Pancreas (tissue), 10 donors: ENCODE data around the gene SUSD3. TPM values are rescaled to one million over a fixed set of nuclear protein-coding genes. Genes with fewer than 3 reads are reported as not detected.
"Not testable (repeated sequence)": the region's sequence is repeated elsewhere in the genome, so short reads cannot be mapped to it uniquely, and the experiment has no call there.

Experiments
- ATAC-seq, 4 donors: fragments of 200-7000 bp; cut with Tn5 transposase; one replicate each; pipeline versions ENCODE4 v1.8.0 to v1.9.1; 2020; ENCODE audit warnings: mild to moderate bottlenecking in 4 of 4, moderate library complexity in 4 of 4
- DNase-seq, 6 donors: peaks; one replicate each; pipeline ENCODE4 v3.0.0-alpha.2; 2020
- FAIRE-seq: peaks from 2 replicates; lab custom pipeline; 2012; peaks lifted over from hg19 to GRCh38; lab: Jason Lieb, UNC
- H3K27ac ChIP-seq, 4 donors: fragments of 200-600 bp; sonication (generic); 1 replicate in 3 of 4; 2 replicates in 1 of 4; pipeline versions ENCODE4 v1.5.0 to v1.8.0; 2020
- H3K27me3 ChIP-seq, 4 donors: fragments of 200-600 bp; one replicate each; pipeline ENCODE4 v1.8.0; 2021
- H3K36me3 ChIP-seq, 3 donors: fragments of 200-600 bp; sonication (generic) in 1 of 3; one replicate each; pipeline versions ENCODE4 v1.5.0 to v1.8.0; 2020 to 2021
- H3K4me1 ChIP-seq, 3 donors: fragments of 200-600 bp; one replicate each; pipeline ENCODE4 v1.8.0; 2021
- H3K4me3 ChIP-seq, 4 donors: fragments of 200-600 bp; sonication (generic) in 2 of 4; one replicate each; pipeline versions ENCODE4 v1.5.0 to v1.8.0; 2020 to 2021
- H3K9me3 ChIP-seq, 4 donors: fragments of 200-600 bp; one replicate each; pipeline ENCODE4 v1.8.0; 2021
- WGBS, 2 donors: extraction: QIAGEN DNeasy Blood & Tissue Kit; methylation state at CpG; one replicate each; pipeline ENCODE4 v1.1.7; 2013; 5-methylcytosine and 5-hydroxymethylcytosine counted together
- intact Hi-C, 3 donors: fragments of 100-400 bp; cut with DNase I; formaldehyde crosslinking; loops; one replicate each; pipeline versions ENCODE4 v1.11.1 to v1.14.2; 2022
- polyA plus RNA-seq, 2 donors: library from polyadenylated mRNA; stranded (reverse); fragments of 200-250 nt; gene quantifications; one replicate each; pipeline ENCODE4 v1.2.3, GENCODE V29; 2013
- total RNA-seq, 6 donors: library from RNA; stranded (reverse); fragmentation: NEBNext Ultra II Directional in 4 of 6; extraction: Animal tissue kit (Norgen Biotek cat#: 25700) in 4 of 6; gene quantifications; one replicate each; pipeline versions ENCODE4 v1.2.1 to v1.2.4, GENCODE V29; 2021 to 2023
- TF ChIP-seq, protein P1 (sequence below), 4 donors: fragments of 200-600 bp; sonication (generic) in 3 of 4; IDR thresholded peaks; one replicate each; pipeline versions ENCODE4 v1.5.0 to v1.8.0; 2021; ENCODE audit warnings: antibody characterized with exemption in 4 of 4
- donor health status: healthy with polysubstance abuse.
- donor health status: DM: no; HTN: no; CAD: no; lungs with moderate emphysema.
- donor health status: DM: no; HTN: no; CAD: no.
- donor health status: control.
- donor health status: control.
- donor health status: Bipolar disorder and iron deficiency.
- donor health status: DM: yes; HTN: yes; CAD: no.
- donor health status: DM: no; HTN: no; CAD: no.
- donor health status: DM: no; HTN: no; CAD: no.
- donor health status: DM: yes; HTN: yes; CAD: no.

Gene SUSD3
- total and polyA plus RNA-seq, 8 donors = 0.16 to 2.8 (median 0.80) TPM

DNA sequence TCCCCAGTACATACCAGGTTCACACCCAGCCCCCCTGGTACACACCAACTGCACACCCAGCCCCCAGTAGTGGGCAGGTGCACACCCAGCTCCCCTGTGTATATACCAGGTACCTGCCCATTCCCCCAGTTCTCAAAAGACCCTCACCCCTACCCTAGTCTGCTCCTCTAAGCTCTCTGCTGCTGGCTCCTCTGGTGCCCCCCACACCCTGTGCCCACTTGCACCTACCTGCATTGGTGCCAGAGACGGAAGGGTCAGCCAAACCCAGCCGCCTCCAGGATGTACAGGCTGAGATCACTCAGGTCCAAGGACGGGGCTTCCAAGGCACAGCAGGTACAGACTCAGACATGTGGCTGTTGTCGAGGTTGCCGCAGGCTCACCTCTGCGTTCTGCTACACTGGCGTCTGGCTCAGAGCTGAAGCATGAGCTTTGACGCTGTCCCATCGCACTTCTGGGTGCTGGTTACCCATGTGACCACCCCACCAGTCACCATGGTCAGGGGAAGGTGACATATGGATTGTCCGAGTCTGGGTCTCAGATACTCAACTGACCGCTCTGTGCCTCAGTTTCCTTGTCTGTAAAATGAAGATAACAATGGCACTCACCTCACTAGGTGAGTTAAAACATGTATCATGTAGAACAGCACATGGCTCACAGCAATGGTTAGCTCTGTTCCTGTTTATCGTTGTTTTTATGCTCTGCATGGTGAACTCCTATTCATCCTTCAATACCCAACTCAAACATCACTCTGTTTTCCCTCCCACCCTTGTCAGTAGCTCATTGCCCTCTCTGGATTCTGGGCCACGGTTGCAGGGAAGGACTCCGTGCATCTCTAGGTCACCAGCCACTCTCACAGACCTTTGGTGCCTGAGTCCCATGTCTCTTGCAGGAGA is 45.3 kb upstream of the SUSD3 start:
- FAIRE-seq (no peak), ATAC-seq (no peak), DNase-seq (peak in 2 of 6 donors; percentile 3 to 35)
- H3K4me1 ChIP-seq = no peaks in the 10 kb centered on the region
- H3K4me3 ChIP-seq = no peak overlapping the region
- no peaks in the 10 kb centered on the region for H3K27me3 ChIP-seq
- H3K9me3 ChIP-seq = no peaks in the 10 kb centered on the region
- intact Hi-C loops = no loop called here
- H3K36me3 ChIP-seq = no peaks in the 10 kb centered on the region
- 81 to 91% methylated on average over 14 of the region's 14 CpGs for WGBS, 2 donors
- H3K27ac ChIP-seq = no peak overlapping the region
- TF ChIP-seq, protein P1, sequence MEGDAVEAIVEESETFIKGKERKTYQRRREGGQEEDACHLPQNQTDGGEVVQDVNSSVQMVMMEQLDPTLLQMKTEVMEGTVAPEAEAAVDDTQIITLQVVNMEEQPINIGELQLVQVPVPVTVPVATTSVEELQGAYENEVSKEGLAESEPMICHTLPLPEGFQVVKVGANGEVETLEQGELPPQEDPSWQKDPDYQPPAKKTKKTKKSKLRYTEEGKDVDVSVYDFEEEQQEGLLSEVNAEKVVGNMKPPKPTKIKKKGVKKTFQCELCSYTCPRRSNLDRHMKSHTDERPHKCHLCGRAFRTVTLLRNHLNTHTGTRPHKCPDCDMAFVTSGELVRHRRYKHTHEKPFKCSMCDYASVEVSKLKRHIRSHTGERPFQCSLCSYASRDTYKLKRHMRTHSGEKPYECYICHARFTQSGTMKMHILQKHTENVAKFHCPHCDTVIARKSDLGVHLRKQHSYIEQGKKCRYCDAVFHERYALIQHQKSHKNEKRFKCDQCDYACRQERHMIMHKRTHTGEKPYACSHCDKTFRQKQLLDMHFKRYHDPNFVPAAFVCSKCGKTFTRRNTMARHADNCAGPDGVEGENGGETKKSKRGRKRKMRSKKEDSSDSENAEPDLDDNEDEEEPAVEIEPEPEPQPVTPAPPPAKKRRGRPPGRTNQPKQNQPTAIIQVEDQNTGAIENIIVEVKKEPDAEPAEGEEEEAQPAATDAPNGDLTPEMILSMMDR (IDR thresholded peaks at IDR 0.05) = no peak

DNA sequence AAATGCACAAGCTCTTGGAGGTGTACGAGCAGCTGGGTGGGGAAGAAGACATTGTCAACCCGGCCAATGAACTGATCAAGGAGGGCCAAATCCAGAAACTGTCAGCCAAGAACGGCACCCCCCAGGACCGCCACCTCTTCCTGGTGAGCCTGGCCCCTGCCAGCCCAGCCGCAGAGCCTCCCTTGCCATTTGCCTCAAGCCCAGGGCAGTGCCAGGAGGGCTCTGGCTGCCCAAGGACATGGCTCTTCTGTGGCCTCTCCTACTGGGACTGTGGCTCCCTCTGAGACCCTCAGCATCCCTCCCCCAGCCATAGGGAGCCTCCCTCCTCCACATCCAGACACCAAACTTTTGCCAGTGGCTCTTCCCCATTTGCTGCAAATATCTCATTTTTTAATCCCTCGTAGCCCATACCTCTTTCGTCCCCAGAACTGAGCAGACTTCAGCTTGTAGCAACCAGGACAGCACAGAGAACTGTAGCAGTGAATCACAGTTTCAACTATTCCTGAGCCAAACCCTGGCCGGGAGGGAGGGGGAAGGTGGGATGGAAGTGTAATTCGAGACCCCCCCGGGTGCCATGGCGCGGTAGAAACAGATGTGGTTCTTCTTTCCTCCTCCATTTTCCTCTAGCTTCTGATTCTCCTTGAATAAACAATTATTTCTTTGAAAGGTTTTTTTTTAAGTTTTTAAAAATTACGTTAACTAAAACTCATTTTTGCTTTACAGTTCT is 44.5 kb upstream of the SUSD3 start:
- intact Hi-C loops = no loop called here

DNA sequence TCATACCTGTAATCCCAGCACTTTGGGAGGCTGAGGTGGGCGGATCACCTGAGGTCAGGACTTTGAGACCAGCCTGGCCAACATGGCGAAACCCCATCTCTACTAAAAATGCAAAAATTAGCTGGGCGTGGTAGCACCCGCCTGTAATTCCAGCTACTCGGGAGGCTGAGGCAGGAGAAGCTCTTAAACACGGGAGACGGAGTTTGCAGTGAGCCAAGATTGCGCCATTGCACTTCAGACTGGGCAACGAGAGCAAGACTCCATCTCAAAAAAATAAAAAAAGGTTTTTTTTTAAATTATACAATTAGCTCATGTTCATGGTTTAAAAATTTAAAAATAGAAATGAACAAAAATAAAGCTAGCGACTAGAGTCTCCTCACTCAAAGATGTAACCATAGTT is 43.3 kb upstream of the SUSD3 start:
- intact Hi-C loops, H3K4me3 ChIP-seq, H3K27ac ChIP-seq, H3K4me1 ChIP-seq, H3K27me3 ChIP-seq, ATAC-seq, H3K9me3 ChIP-seq, H3K36me3 ChIP-seq, FAIRE-seq: not testable (repeated sequence)
- WGBS, 2 donors = 73 to 80% methylated on average over 10 of the region's 10 CpGs
- peak in 1 of 6 donors; percentile 1 for DNase-seq

More for the DNA sequence above, 44.5 kb upstream of the SUSD3 start:
- no peak overlapping the region for H3K4me3 ChIP-seq
- no peak overlapping the region for H3K27ac ChIP-seq
- no peaks in the 10 kb centered on the region for H3K27me3 ChIP-seq
- no peaks in the 10 kb centered on the region for H3K9me3 ChIP-seq
- TF ChIP-seq, protein P1 (IDR thresholded peaks at IDR 0.05) = no peak
- DNase-seq = peak in 2 of 6 donors; percentile 3 to 37
- no peak for FAIRE-seq
- H3K36me3 ChIP-seq = no peaks in the 10 kb centered on the region
- WGBS, 2 donors = 69 to 80% methylated on average over 13 of the region's 13 CpGs
- H3K4me1 ChIP-seq = no peaks in the 10 kb centered on the region
- no peak for ATAC-seq

DNA sequence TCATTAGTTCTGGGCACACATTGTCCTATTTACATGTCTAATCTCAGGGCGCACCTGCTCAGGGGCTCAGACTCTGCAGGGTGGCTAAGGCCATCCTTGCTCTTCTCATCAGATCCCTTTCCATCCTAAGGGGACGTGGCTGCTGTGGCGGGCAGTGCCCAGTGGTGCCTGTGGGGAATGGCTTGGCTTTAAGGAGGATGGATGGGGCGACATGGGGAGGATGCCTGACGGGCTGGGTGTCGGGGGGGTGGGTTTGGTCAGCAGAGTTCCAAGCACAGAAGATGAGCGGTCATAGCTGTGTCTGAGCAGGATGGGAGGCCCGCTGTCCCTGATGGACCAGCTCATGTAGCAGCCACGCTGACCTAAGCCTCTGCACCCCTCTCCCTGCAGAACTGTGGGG is 40.9 kb upstream of the SUSD3 start:
- no peaks in the 10 kb centered on the region for H3K27me3 ChIP-seq
- 76 to 91% methylated on average over 9 of the region's 9 CpGs for WGBS, 2 donors
- no peaks in the 10 kb centered on the region for H3K4me1 ChIP-seq
- TF ChIP-seq, protein P1 (IDR thresholded peaks at IDR 0.05) = no peak
- DNase-seq (peak in 1 of 6 donors; percentile 30), ATAC-seq (no peak), FAIRE-seq (no peak)
- no peak overlapping the region for H3K4me3 ChIP-seq
- intact Hi-C loops = no loop called here
- H3K36me3 ChIP-seq = no peaks in the 10 kb centered on the region
- no peak overlapping the region for H3K27ac ChIP-seq
- H3K9me3 ChIP-seq = no peaks in the 10 kb centered on the region

DNA sequence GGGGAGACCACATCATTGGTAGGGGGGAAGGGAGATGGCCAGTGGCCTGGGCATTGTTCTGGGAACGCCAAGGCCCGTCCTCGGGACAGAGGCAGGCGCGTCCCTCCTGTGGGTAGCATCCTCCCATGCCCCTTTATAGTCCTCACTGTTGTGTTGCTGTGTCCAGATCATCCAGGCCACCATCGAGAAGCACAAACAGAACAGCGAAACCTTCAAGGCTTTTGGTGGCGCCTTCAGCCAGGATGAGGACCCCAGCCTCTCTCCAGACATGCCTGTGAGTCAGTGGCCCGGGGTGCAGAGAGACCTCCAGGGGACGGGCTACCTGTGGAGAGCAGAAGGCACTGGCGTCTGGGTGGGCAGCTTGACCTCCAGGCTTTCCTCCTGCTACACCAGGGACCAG is 38.4 kb upstream of the SUSD3 start:
- H3K27me3 ChIP-seq = no peaks in the 10 kb centered on the region
- H3K9me3 ChIP-seq = no peaks in the 10 kb centered on the region
- DNase-seq (peak in 1 of 6 donors; percentile 22), FAIRE-seq (no peak), ATAC-seq (no peak)
- intact Hi-C loops = no loop called here
- no peak overlapping the region for H3K27ac ChIP-seq
- WGBS, 2 donors = 74 to 87% methylated on average over 11 of the region's 11 CpGs
- no peaks in the 10 kb centered on the region for H3K4me1 ChIP-seq
- TF ChIP-seq, protein P1 (IDR thresholded peaks at IDR 0.05) = no peak
- no peaks in the 10 kb centered on the region for H3K36me3 ChIP-seq
- H3K4me3 ChIP-seq = no peak overlapping the region
